ENCODE data around the gene ITPRID1.

ITPRID1 gene

DNA sequence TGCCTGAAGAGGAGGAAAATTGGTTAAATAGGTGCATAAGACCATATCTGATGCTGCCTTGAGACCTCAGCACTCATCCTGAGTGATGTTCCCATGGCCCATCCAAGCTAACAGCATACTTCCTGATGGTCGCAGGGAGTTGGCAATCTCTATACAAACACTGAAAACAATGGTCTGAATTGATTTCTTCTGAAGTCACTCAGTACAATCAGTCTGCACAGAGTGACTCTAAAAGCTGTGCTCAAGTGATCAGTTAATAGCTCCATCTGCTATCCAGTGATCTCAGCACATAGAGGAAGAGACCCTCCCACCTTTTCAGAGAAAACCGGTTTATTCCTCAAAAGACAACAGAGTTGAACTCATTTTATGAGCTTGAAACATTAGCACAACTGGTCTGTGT is 177.0 kb downstream of the ITPRID1 start:
- ChIA-PET CTCF (interaction anchor here (0.6 kb wide), 1 partner anchor 31 kb away, joined by 3 read pairs; no protein-coding TSS in a partner anchor), POLR2A (ENCODE audit: low non-redundant PET) (no interaction called here)
- no peak for DNase-seq (ENCODE audit: low spot score)
- H3K27ac ChIP-seq: no peak overlapping the region
- TF ChIP-seq CTCF (conservative IDR thresholded peaks at IDR 0.05; ENCODE audit: low read depth): no peak

DNA sequence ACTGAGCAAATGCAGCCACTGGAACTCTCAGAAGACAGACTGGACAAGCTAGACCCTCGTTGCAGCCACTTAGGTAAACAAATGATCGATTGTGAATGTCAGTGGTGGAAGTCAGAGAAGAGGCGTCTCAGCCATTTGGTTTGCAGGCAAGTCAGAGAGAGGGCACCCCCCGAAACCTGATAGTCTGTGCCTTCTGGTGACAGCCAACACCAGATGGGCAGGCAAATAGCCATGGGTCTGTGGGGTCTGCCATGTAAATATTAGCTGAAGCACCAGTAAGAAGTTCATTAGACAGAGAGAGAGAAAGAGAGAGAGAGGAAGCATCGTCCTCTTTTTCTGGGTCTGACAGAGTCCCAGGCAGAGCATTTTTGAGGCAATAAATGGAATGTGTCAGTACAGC is 178.6 kb downstream of the ITPRID1 start:
- no peak for TF ChIP-seq CTCF (conservative IDR thresholded peaks at IDR 0.05; ENCODE audit: low read depth)
- no peak for DNase-seq (ENCODE audit: low spot score)
- POLR2A ChIA-PET (ENCODE audit: low non-redundant PET): no interaction called here
- CTCF ChIA-PET: no interaction called here
- H3K27ac ChIP-seq: no peak overlapping the region

GRCh38 chr7:31692871-31693270 is 179.0 kb downstream of the ITPRID1 start:
- no peak for TF ChIP-seq CTCF (conservative IDR thresholded peaks at IDR 0.05; ENCODE audit: low read depth)
- H3K27ac ChIP-seq: no peak overlapping the region
- ChIA-PET POLR2A (ENCODE audit: low non-redundant PET) (no interaction called here), CTCF (interaction anchor here (0.7 kb wide), 1 partner anchor 89 kb away, joined by 5 read pairs; no protein-coding TSS in a partner anchor)
- no peak for DNase-seq (ENCODE audit: low spot score)

DNA sequence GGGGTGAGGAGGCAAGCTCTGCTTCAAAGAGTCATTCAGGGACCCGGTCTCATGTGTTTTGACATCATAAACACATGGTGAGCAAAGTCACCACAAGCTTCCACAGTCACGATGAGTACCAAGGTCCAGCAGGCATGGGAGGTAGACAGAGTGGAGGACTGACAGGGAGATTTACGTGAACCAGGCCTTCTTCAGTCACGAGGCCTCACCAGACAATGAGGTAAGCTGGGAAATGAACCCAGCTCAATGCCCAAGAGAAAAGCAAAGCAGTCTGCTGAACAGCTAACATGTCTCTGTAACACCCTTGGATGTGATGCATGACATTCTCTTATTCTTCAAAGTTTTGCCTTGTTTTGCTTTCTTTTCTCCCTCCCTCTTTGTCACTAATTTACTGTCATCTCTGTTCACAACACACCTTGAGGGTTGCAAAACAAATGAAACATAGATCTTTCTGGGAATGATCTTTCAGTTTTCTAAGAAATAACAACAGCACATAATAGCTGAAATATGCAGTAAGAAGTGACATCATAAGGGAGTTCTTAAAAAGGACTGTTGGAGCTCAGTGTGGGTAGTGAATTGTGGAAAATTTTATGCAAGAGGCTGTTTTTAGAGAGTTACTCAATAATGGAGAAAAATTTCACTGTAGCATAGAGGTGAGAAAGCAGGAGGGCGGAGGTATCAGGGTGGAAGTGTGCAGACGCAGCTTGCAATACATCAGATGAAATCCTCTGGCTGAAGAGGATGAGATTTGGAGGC is 182.1 kb downstream of the ITPRID1 start:
- POLR2A ChIA-PET (ENCODE audit: low non-redundant PET): no interaction called here
- no peak for TF ChIP-seq CTCF (conservative IDR thresholded peaks at IDR 0.05; ENCODE audit: low read depth)
- CTCF ChIA-PET: interaction anchor here (0.6 kb wide), 1 partner anchor 649 kb away, joined by 3 read pairs; no protein-coding TSS in a partner anchor
- no peak for DNase-seq (ENCODE audit: low spot score)
- no peak overlapping the region for H3K27ac ChIP-seq

- H3K27ac ChIP-seq: no peak overlapping the region
- ChIA-PET CTCF (no interaction called here), POLR2A (ENCODE audit: low non-redundant PET) (no interaction called here)
- no peak for TF ChIP-seq CTCF (conservative IDR thresholded peaks at IDR 0.05; ENCODE audit: low read depth)
- no peak for DNase-seq (ENCODE audit: low spot score)
Observed at GRCh38 chr7:31699050-31699449, 185.2 kb downstream of the ITPRID1 start.

- H3K27ac ChIP-seq: no peak overlapping the region
- CTCF ChIA-PET: no interaction called here
- TF ChIP-seq CTCF (conservative IDR thresholded peaks at IDR 0.05; ENCODE audit: low read depth): no peak
- DNase-seq (ENCODE audit: low spot score): no peak
- POLR2A ChIA-PET (ENCODE audit: low non-redundant PET): no interaction called here
Observed at GRCh38 chr7:31702354-31702753, 188.5 kb downstream of the ITPRID1 start.
